Trophoblast cell (in vitro differentiated cells and primary cell): Measurements from ENCODE around the gene ABLIM3.

Experiments
- DNase-seq, 2 donors: peaks; one replicate each; pipeline ENCODE4 v3.0.0-alpha.2; 2016
- H2AFZ ChIP-seq: 2 replicates; pipeline ENCODE4 v1.6.1; 2013; ENCODE audit warnings: low read length, moderate library complexity, mild to moderate bottlenecking; ENCODE audit not compliant: insufficient read depth, poor library complexity
- H2AK5ac ChIP-seq: 2 replicates; pipeline ENCODE4 v1.6.1; 2013; ENCODE audit warnings: mild to moderate bottlenecking, low read length
- H2BK120ac ChIP-seq: 2 replicates; pipeline ENCODE4 v1.6.1; 2013; ENCODE audit warnings: low read length, mild to moderate bottlenecking, moderate library complexity; ENCODE audit not compliant: insufficient read depth, poor library complexity
- H2BK12ac ChIP-seq: 2 replicates; pipeline ENCODE4 v1.6.1; 2013; ENCODE audit warnings: mild to moderate bottlenecking, low read length, moderate library complexity
- H2BK5ac ChIP-seq: 2 replicates; pipeline ENCODE4 v1.6.1; 2013; ENCODE audit warnings: low read length, low read depth, moderate library complexity, mild to moderate bottlenecking; ENCODE audit not compliant: poor library complexity
- H3K14ac ChIP-seq: 2 replicates; pipeline ENCODE4 v1.6.1; 2013; ENCODE audit warnings: mild to moderate bottlenecking, low read length
- H3K18ac ChIP-seq: 2 replicates; pipeline ENCODE4 v1.6.1; 2013; ENCODE audit warnings: mild to moderate bottlenecking, low read length
- H3K23ac ChIP-seq: 2 replicates; pipeline ENCODE4 v1.6.1; 2013; ENCODE audit warnings: low read length
- H3K27ac ChIP-seq: 2 replicates; pipeline ENCODE4 v1.5.1; 2013; ENCODE audit warnings: low read depth, mild to moderate bottlenecking, inconsistent platforms, low read length, moderate library complexity
- H3K27me3 ChIP-seq: 2 replicates; pipeline ENCODE4 v1.6.1; 2013; ENCODE audit warnings: inconsistent platforms, mild to moderate bottlenecking, low read length, moderate library complexity; ENCODE audit not compliant: insufficient read depth
- H3K36me3 ChIP-seq, 2 experiments: 1 replicate in 1 of 2; 2 replicates in 1 of 2; pipeline ENCODE4 v1.6.1; 2013; ENCODE audit warnings: low read length in 2 of 2, mild to moderate bottlenecking in 2 of 2, moderate library complexity in 1 of 2; ENCODE audit not compliant: insufficient read depth in 2 of 2, control insufficient read depth in 1 of 2
- H3K4ac ChIP-seq: 2 replicates; pipeline ENCODE4 v1.6.1; 2013; ENCODE audit warnings: low read depth, mild to moderate bottlenecking, low read length, moderate library complexity
- H3K4me1 ChIP-seq, 2 experiments: 1 replicate in 1 of 2; 2 replicates in 1 of 2; pipeline ENCODE4 v1.6.1; 2013; ENCODE audit warnings: low read length in 2 of 2, mild to moderate bottlenecking in 2 of 2, moderate library complexity in 1 of 2; ENCODE audit not compliant: insufficient read depth in 2 of 2, control insufficient read depth in 1 of 2
- H3K4me2 ChIP-seq: 2 replicates; pipeline ENCODE4 v1.6.1; 2013; ENCODE audit warnings: inconsistent platforms, mild to moderate bottlenecking, low read length, moderate library complexity
- H3K4me3 ChIP-seq: 2 replicates; pipeline ENCODE4 v1.5.1; 2013; ENCODE audit warnings: mild to moderate bottlenecking, low read depth, low read length, inconsistent platforms
- H3K79me1 ChIP-seq: one replicate; pipeline ENCODE4 v1.6.1; 2013; ENCODE audit warnings: low read length
- H3K79me2 ChIP-seq: 2 replicates; pipeline ENCODE4 v1.6.1; 2013; ENCODE audit warnings: low read length, mild to moderate bottlenecking; ENCODE audit not compliant: control insufficient read depth, insufficient read depth, poor library complexity
- H3K9ac ChIP-seq: 2 replicates; pipeline ENCODE4 v1.6.1; 2013; ENCODE audit warnings: mild to moderate bottlenecking, low read length
- H3K9me3 ChIP-seq: 2 replicates; pipeline ENCODE4 v1.6.1; 2013; ENCODE audit warnings: low read depth, mild to moderate bottlenecking, control low read depth, inconsistent platforms, low read length; ENCODE audit not compliant: insufficient read depth
- H4K12ac ChIP-seq: 2 replicates; pipeline ENCODE4 v1.6.1; 2013; ENCODE audit warnings: low read depth, mild to moderate bottlenecking, low read length, moderate library complexity
- H4K8ac ChIP-seq: 2 replicates; pipeline ENCODE4 v1.6.1; 2013; ENCODE audit warnings: low read depth, mild to moderate bottlenecking, low read length, moderate library complexity
- H4K91ac ChIP-seq: one replicate; pipeline ENCODE4 v1.6.1; 2013; ENCODE audit warnings: low read depth, mild to moderate bottlenecking, low read length, moderate library complexity
- WGBS: extraction: QIAGEN DNeasy Blood & Tissue Kit; methylation state at CpG from one replicate; pipeline ENCODE4 v1.1.7; 2013; ENCODE audit warnings: missing lambda C conversion rate; ENCODE audit not compliant: insufficient read length, insufficient coverage; ENCODE audit errors: extremely low coverage; 5-methylcytosine and 5-hydroxymethylcytosine counted together

Gene ABLIM3

GRCh38 chr5:149264439-149265067 lies 123.3 kb downstream of the ABLIM3 start:
- Histone ChIP-seq H3K4me1 (no peaks in the 10 kb centered on the region), H3K18ac (no peak overlapping the region), H3K14ac (no peak overlapping the region), H3K4me2 (no peak overlapping the region), H3K23ac (no peak overlapping the region), H2BK120ac (no peak overlapping the region), H4K91ac (no peak overlapping the region), H3K4ac (no peak overlapping the region), H4K12ac (no peak overlapping the region), H3K79me2 (no peaks in the 10 kb centered on the region), H2BK12ac (no peak overlapping the region), H3K27me3 (no peaks in the 10 kb centered on the region), H3K79me1 (no peaks in the 10 kb centered on the region), H3K27ac (no peak overlapping the region), H4K8ac (no peak overlapping the region), H2BK5ac (no peak overlapping the region), H3K9me3 (no peaks in the 10 kb centered on the region), H2AK5ac (no peak overlapping the region), H3K4me3 (no peak overlapping the region), H3K9ac (no peak overlapping the region), H2AFZ (no peak overlapping the region), H3K36me3 (no peaks in the 10 kb centered on the region)
- WGBS, result no CpG with 5 or more reads among the region's 12 CpGs
- peak; percentile 77 to 84 for DNase-seq

- H4K8ac ChIP-seq, result no peak overlapping the region
- H3K27ac ChIP-seq, result no peak overlapping the region
- no peaks in the 10 kb centered on the region for H3K36me3 ChIP-seq
- no peak for DNase-seq
- no peaks in the 10 kb centered on the region for H3K4me1 ChIP-seq
- no peak overlapping the region for H2BK5ac ChIP-seq
- WGBS, result no CpG with 5 or more reads among the region's 7 CpGs
- no peaks in the 10 kb centered on the region for H3K9me3 ChIP-seq
- no peak overlapping the region for H2AFZ ChIP-seq
- no peak overlapping the region for H2AK5ac ChIP-seq
- no peak overlapping the region for H4K12ac ChIP-seq
- no peak overlapping the region for H4K91ac ChIP-seq
- H2BK120ac ChIP-seq, result no peak overlapping the region
- H3K18ac ChIP-seq, result no peak overlapping the region
- no peak overlapping the region for H3K4me2 ChIP-seq
- no peak overlapping the region for H3K23ac ChIP-seq
- H3K79me1 ChIP-seq, result no peaks in the 10 kb centered on the region
- H3K4me3 ChIP-seq, result no peak overlapping the region
- H3K79me2 ChIP-seq, result no peaks in the 10 kb centered on the region
- no peak overlapping the region for H3K4ac ChIP-seq
- no peak overlapping the region for H3K14ac ChIP-seq
- H3K27me3 ChIP-seq, result no peaks in the 10 kb centered on the region
- no peak overlapping the region for H2BK12ac ChIP-seq
- no peak overlapping the region for H3K9ac ChIP-seq
These were observed 123.8 kb downstream of the ABLIM3 start for GRCh38 chr5:149265068-149265465.

DNA sequence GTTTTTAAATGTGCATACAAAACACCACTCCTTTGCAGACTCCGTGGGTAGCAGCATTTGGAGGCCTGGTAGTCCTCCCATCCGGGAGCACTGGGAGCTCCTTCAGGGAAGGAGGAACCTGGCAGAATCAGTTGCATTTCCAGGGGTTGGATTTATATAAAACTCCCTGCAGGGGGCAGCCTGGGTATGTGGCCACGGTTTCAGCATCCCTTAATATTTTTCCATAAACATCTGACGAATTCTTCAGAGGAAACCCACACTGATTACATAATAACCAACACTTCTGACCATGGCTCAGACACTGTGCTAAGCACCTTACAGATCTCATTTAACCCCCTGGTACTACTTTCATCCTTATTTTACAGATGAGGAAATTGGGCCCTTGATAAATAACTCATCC lies 124.3 kb downstream of the ABLIM3 start:
- Histone ChIP-seq H3K79me2 (no peaks in the 10 kb centered on the region), H3K9ac (no peak overlapping the region), H3K14ac (no peak overlapping the region), H3K18ac (no peak overlapping the region), H3K4me3 (no peak overlapping the region), H3K4ac (no peak overlapping the region), H3K4me2 (no peak overlapping the region), H4K12ac (no peak overlapping the region), H3K27ac (no peak overlapping the region), H2BK5ac (no peak overlapping the region), H2BK12ac (no peak overlapping the region), H2AFZ (no peak overlapping the region), H4K8ac (no peak overlapping the region), H4K91ac (no peak overlapping the region), H3K4me1 (no peaks in the 10 kb centered on the region), H3K23ac (no peak overlapping the region), H3K27me3 (no peaks in the 10 kb centered on the region), H2BK120ac (no peak overlapping the region), H3K36me3 (no peaks in the 10 kb centered on the region), H3K9me3 (no peaks in the 10 kb centered on the region), H2AK5ac (no peak overlapping the region), H3K79me1 (no peaks in the 10 kb centered on the region)
- DNase-seq, result peak in 1 of 2 donors; percentile 7
- no CpG with 5 or more reads among the region's 4 CpGs for WGBS

- Histone ChIP-seq H3K79me2 (peaks cover 3% of the 10 kb centered on the region), H3K9ac (no peak overlapping the region), H3K18ac (no peak overlapping the region), H3K23ac (no peak overlapping the region), H3K4me1 (peaks cover 0 to 5% of the 10 kb centered on the region in 2 experiments), H3K14ac (no peak overlapping the region), H3K36me3 (no peaks in the 10 kb centered on the region), H2AFZ (no peak overlapping the region), H2BK120ac (no peak overlapping the region), H4K12ac (no peak overlapping the region), H3K79me1 (peaks cover 4% of the 10 kb centered on the region), H2BK5ac (no peak overlapping the region), H3K4ac (no peak overlapping the region), H2BK12ac (no peak overlapping the region), H3K4me3 (no peak overlapping the region), H2AK5ac (no peak overlapping the region), H3K27ac (no peak overlapping the region), H4K91ac (no peak overlapping the region), H3K9me3 (no peaks in the 10 kb centered on the region), H4K8ac (no peak overlapping the region), H3K27me3 (no peaks in the 10 kb centered on the region), H3K4me2 (no peak overlapping the region)
- WGBS, result no CpG with 5 or more reads among the region's 9 CpGs
- no peak for DNase-seq
These were observed 126.1 kb downstream of the ABLIM3 start for GRCh38 chr5:149267241-149267973.
